Measurements from ENCODE around the gene ATXN10.
"Not testable (repeated sequence)": the region's sequence is repeated elsewhere in the genome, so short reads cannot be mapped to it uniquely, and the experiment has no call there.

ATXN10 gene

GRCh38 chr22:45707605-45708004, 36.0 kb downstream of the ATXN10 start:
- DNase-seq, result no peak

GRCh38 chr22:45708145-45708544, 36.5 kb downstream of the ATXN10 start:
- no peak for DNase-seq

- no peak for DNase-seq
Measured at GRCh38 chr22:45709060-45709739, 37.6 kb downstream of the ATXN10 start.

GRCh38 chr22:45709866-45710265, 38.2 kb downstream of the ATXN10 start:
- no peak for DNase-seq

- DNase-seq, result no peak
Measured at GRCh38 chr22:45710469-45710868, 38.8 kb downstream of the ATXN10 start.

GRCh38 chr22:45714390-45714789, 42.8 kb downstream of the ATXN10 start:
- not testable (repeated sequence) for DNase-seq

GRCh38 chr22:45717789-45718188, 46.2 kb downstream of the ATXN10 start:
- DNase-seq, result no peak

GRCh38 chr22:45718391-45718790, 46.8 kb downstream of the ATXN10 start:
- DNase-seq, result no peak

GRCh38 chr22:45720839-45721378, 49.3 kb downstream of the ATXN10 start:
- DNase-seq, result no peak

- DNase-seq, result no peak
Measured at GRCh38 chr22:45722006-45722405, 50.4 kb downstream of the ATXN10 start.

- DNase-seq, result no peak
Measured at GRCh38 chr22:45726081-45726480, 54.4 kb downstream of the ATXN10 start.

- DNase-seq, result no peak
Measured at GRCh38 chr22:45731041-45731797, 59.6 kb downstream of the ATXN10 start.

GRCh38 chr22:45731798-45732495, 60.3 kb downstream of the ATXN10 start:
- no peak for DNase-seq

- no peak for DNase-seq
Measured at GRCh38 chr22:45735273-45735672, 63.6 kb downstream of the ATXN10 start.

GRCh38 chr22:45738206-45738605, 66.6 kb downstream of the ATXN10 start:
- DNase-seq, result no peak

GRCh38 chr22:45740236-45740635, 68.6 kb downstream of the ATXN10 start:
- DNase-seq, result no peak

- DNase-seq, result no peak
Measured at GRCh38 chr22:45742866-45743450, 71.3 kb downstream of the ATXN10 start.

- no peak for DNase-seq
Measured at GRCh38 chr22:45743687-45744086, 72.1 kb downstream of the ATXN10 start.

GRCh38 chr22:45744442-45744841, 72.8 kb downstream of the ATXN10 start:
- DNase-seq, result no peak

- no peak for DNase-seq
Measured at GRCh38 chr22:45750626-45751025, 79.0 kb downstream of the ATXN10 start.

GRCh38 chr22:45752036-45752435, 80.4 kb downstream of the ATXN10 start:
- no peak for DNase-seq

GRCh38 chr22:45754822-45755221, 83.2 kb downstream of the ATXN10 start:
- DNase-seq, result no peak

All from amygdala (tissue), 56 donors.